ENCODE data around the gene TRAPPC3L. TPM values are rescaled to one million over a fixed set of nuclear protein-coding genes. Genes with fewer than 3 reads are reported as not detected.

The TRAPPC3L gene
- polyA plus RNA-seq, 1 experiment = 0.04 TPM

GRCh38 chr6:116530436-116530835 is 15.0 kb downstream of the TRAPPC3L start:
- no peak for TF ChIP-seq CTCF (IDR thresholded peaks at IDR 0.05; ENCODE audit: insufficient read depth, low read depth, low read length)
- Histone ChIP-seq H3K4me3 (ENCODE audit: low read depth, low read length) (no peak overlapping the region), H3K36me3 (ENCODE audit: control insufficient read depth, insufficient read depth, low read length) (no peaks in the 10 kb centered on the region), H3K27me3 (ENCODE audit: control insufficient read depth, insufficient read depth, low read length) (no peaks in the 10 kb centered on the region)
- ChIA-PET CTCF (interaction anchor here (0.5 to 1.5 kb wide), 6 partner anchors 31 to 265 kb away, joined by 3 to 5 read pairs (median 3); no protein-coding TSS in a partner anchor), POLR2A (interaction anchor here (0.5 kb wide), 1 partner anchor 280 kb away, joined by 6 read pairs; no protein-coding TSS in a partner anchor)
- DNase-seq (ENCODE audit: low read depth) = no peak

GRCh38 chr6:116529466-116530290 is 15.8 kb downstream of the TRAPPC3L start:
- Histone ChIP-seq H3K27me3 (ENCODE audit: control insufficient read depth, insufficient read depth, low read length) (no peaks in the 10 kb centered on the region), H3K4me3 (ENCODE audit: low read depth, low read length) (no peak overlapping the region), H3K36me3 (ENCODE audit: control insufficient read depth, insufficient read depth, low read length) (no peaks in the 10 kb centered on the region)
- ChIA-PET POLR2A (interaction anchor here (0.5 kb wide), 1 partner anchor 279 kb away, joined by 6 read pairs; no protein-coding TSS in a partner anchor), CTCF (interaction anchor here (0.8 to 1.5 kb wide), 6 partner anchors 18 to 261 kb away, joined by 3 to 5 read pairs (median 4); partner anchors contain the start of gene CALHM5)
- no peak for DNase-seq (ENCODE audit: low read depth)
- no peak for TF ChIP-seq CTCF (IDR thresholded peaks at IDR 0.05; ENCODE audit: insufficient read depth, low read depth, low read length)

GRCh38 chr6:116528780-116529179 is 16.7 kb downstream of the TRAPPC3L start:
- Histone ChIP-seq H3K27me3 (ENCODE audit: control insufficient read depth, insufficient read depth, low read length) (no peaks in the 10 kb centered on the region), H3K36me3 (ENCODE audit: control insufficient read depth, insufficient read depth, low read length) (no peaks in the 10 kb centered on the region), H3K4me3 (ENCODE audit: low read depth, low read length) (no peak overlapping the region)
- DNase-seq (ENCODE audit: low read depth) = no peak
- ChIA-PET POLR2A (interaction anchor here (0.5 kb wide), 1 partner anchor 35 kb away, joined by 5 read pairs; no protein-coding TSS in a partner anchor), CTCF (interaction anchor here (0.8 to 1.4 kb wide), 3 partner anchors 17 to 260 kb away, joined by 3 to 5 read pairs (median 4); partner anchors contain the start of gene CALHM5)
- TF ChIP-seq CTCF (IDR thresholded peaks at IDR 0.05; ENCODE audit: insufficient read depth, low read depth, low read length) = no peak

GRCh38 chr6:116528133-116528532 is 17.4 kb downstream of the TRAPPC3L start:
- no peak for DNase-seq (ENCODE audit: low read depth)
- ChIA-PET POLR2A (no interaction called here), CTCF (interaction anchor here (1.4 kb wide), 2 partner anchors 17 to 259 kb away, joined by 3 to 5 read pairs; partner anchors contain the start of gene CALHM5)
- no peak for TF ChIP-seq CTCF (IDR thresholded peaks at IDR 0.05; ENCODE audit: insufficient read depth, low read depth, low read length)
- Histone ChIP-seq H3K27me3 (ENCODE audit: control insufficient read depth, insufficient read depth, low read length) (no peaks in the 10 kb centered on the region), H3K36me3 (ENCODE audit: control insufficient read depth, insufficient read depth, low read length) (no peaks in the 10 kb centered on the region), H3K4me3 (ENCODE audit: low read depth, low read length) (no peak overlapping the region)

GRCh38 chr6:116524236-116524635 is 21.2 kb downstream of the TRAPPC3L start:
- POLR2A ChIA-PET = no interaction called here
- Histone ChIP-seq H3K36me3 (ENCODE audit: control insufficient read depth, insufficient read depth, low read length) (no peaks in the 10 kb centered on the region), H3K4me3 (ENCODE audit: low read depth, low read length) (no peak overlapping the region), H3K27me3 (ENCODE audit: control insufficient read depth, insufficient read depth, low read length) (no peaks in the 10 kb centered on the region)
- TF ChIP-seq CTCF (IDR thresholded peaks at IDR 0.05; ENCODE audit: insufficient read depth, low read depth, low read length) = no peak
- CTCF ChIA-PET = interaction anchor here (1.2 to 3.5 kb wide), 2 partner anchors 12 to 37 kb away, joined by 5 to 18 read pairs; partner anchors contain the start of gene CALHM5
- no peak for DNase-seq (ENCODE audit: low read depth)

Measured in BJ (cell line).